GM18909 (cell line): ENCODE results near the gene ACOT8.

Experiments used
- ATAC-seq: cut with Tn5 transposase; IDR thresholded peaks from one replicate; pipeline ENCODE4 v1.9.1; 2021; ENCODE audit warnings: mild to moderate bottlenecking; ENCODE audit not compliant: unreplicated experiment, poor library complexity

ACOT8 gene

GRCh38 chr20:45859916-45860315 lies 2.7 kb upstream of the ACOT8 start:
- ATAC-seq, result no peak

GRCh38 chr20:45857882-45858216 lies 657 bp upstream of the ACOT8 start:
- peak; percentile 15 for ATAC-seq

- ATAC-seq, result no peak
Observed at GRCh38 chr20:45853484-45853883, 3.7 kb downstream of the ACOT8 start.

GRCh38 chr20:45852326-45852725 lies 4.9 kb downstream of the ACOT8 start:
- ATAC-seq, result no peak

GRCh38 chr20:45851501-45851900 lies 5.7 kb downstream of the ACOT8 start:
- no peak for ATAC-seq

- no peak for ATAC-seq
Observed at GRCh38 chr20:45850926-45851325, 6.3 kb downstream of the ACOT8 start.

GRCh38 chr20:45850238-45850637 lies 7.0 kb downstream of the ACOT8 start:
- no peak for ATAC-seq

GRCh38 chr20:45848969-45849582 lies 8.1 kb downstream of the ACOT8 start:
- no peak for ATAC-seq

GRCh38 chr20:45848421-45848820 lies 8.8 kb downstream of the ACOT8 start:
- ATAC-seq, result no peak

- ATAC-seq, result no peak
Observed at GRCh38 chr20:45845452-45845851, 11.7 kb downstream of the ACOT8 start.

- no peak for ATAC-seq
Observed at GRCh38 chr20:45843506-45843905, 13.7 kb downstream of the ACOT8 start.

GRCh38 chr20:45842169-45842812 lies 14.9 kb downstream of the ACOT8 start:
- no peak for ATAC-seq

GRCh38 chr20:45841407-45842129 lies 15.6 kb downstream of the ACOT8 start:
- no peak for ATAC-seq

- no peak for ATAC-seq
Observed at GRCh38 chr20:45840700-45841198, 16.4 kb downstream of the ACOT8 start.

GRCh38 chr20:45836841-45837240 lies 20.4 kb downstream of the ACOT8 start:
- ATAC-seq, result no peak

- no peak for ATAC-seq
Observed at GRCh38 chr20:45835825-45836224, 21.4 kb downstream of the ACOT8 start.

GRCh38 chr20:45835329-45835765 lies 21.8 kb downstream of the ACOT8 start:
- no peak for ATAC-seq

- ATAC-seq, result no peak
Observed at GRCh38 chr20:45834797-45835161, 22.4 kb downstream of the ACOT8 start.

GRCh38 chr20:45833883-45834796 lies 23.1 kb downstream of the ACOT8 start:
- ATAC-seq, result no peak

- no peak for ATAC-seq
Observed at GRCh38 chr20:45833030-45833882, 23.9 kb downstream of the ACOT8 start, which contains the start of gene SNX21. TSS of gene SNX21 (plus strand) at chr20:45833799. CDS start at chr20:45833920, 121 bp downstream.
